H9 (cell line): ENCODE results near the gene GPR37L1. TPM values are rescaled to one million over a fixed set of nuclear protein-coding genes. Genes with fewer than 3 reads are reported as not detected.

Experiments used
- DNase-seq: peaks from one replicate; pipeline ENCODE4 v3.0.0-alpha.2; 2017
- H2AFZ ChIP-seq: one replicate; pipeline ENCODE4 v1.6.1; 2013; ENCODE audit warnings: mild to moderate bottlenecking, low read length, control low read depth, moderate library complexity
- H2AK5ac ChIP-seq: 2 replicates; pipeline ENCODE4 v1.6.1; 2013; ENCODE audit warnings: low read length, control low read depth, mixed read lengths; ENCODE audit not compliant: insufficient read length
- H2BK120ac ChIP-seq: one replicate; pipeline ENCODE4 v1.6.1; 2013; ENCODE audit warnings: low read depth, mild to moderate bottlenecking, low read length, control low read depth, inconsistent platforms; ENCODE audit not compliant: poor library complexity, severe bottlenecking
- H2BK12ac ChIP-seq: 2 replicates; pipeline ENCODE4 v1.6.1; 2013; ENCODE audit warnings: low read length, control low read depth, mixed read lengths, low read depth; ENCODE audit not compliant: insufficient read length
- H2BK15ac ChIP-seq: 2 replicates; pipeline ENCODE4 v1.6.1; 2013; ENCODE audit warnings: low read depth, low read length, control low read depth
- H2BK20ac ChIP-seq: one replicate; pipeline ENCODE4 v1.6.1; 2013; ENCODE audit warnings: low read depth, mild to moderate bottlenecking, low read length, control low read depth, inconsistent platforms; ENCODE audit not compliant: poor library complexity, severe bottlenecking
- H2BK5ac ChIP-seq: 2 replicates; pipeline ENCODE4 v1.6.1; 2013; ENCODE audit warnings: low read length, control low read depth, mixed read lengths; ENCODE audit not compliant: insufficient read length
- H3K14ac ChIP-seq: 2 replicates; pipeline ENCODE4 v1.6.1; 2013; ENCODE audit warnings: low read length, control low read depth; ENCODE audit not compliant: insufficient read depth
- H3K18ac ChIP-seq: 2 replicates; pipeline ENCODE4 v1.6.1; 2013; ENCODE audit warnings: low read depth, mild to moderate bottlenecking, mixed read lengths, low read length, control low read depth; ENCODE audit not compliant: insufficient read length
- H3K23ac ChIP-seq: 2 replicates; pipeline ENCODE4 v1.6.1; 2013; ENCODE audit warnings: low read length, control low read depth, mixed read lengths, low read depth; ENCODE audit not compliant: insufficient read length
- H3K23me2 ChIP-seq: 2 replicates; pipeline ENCODE4 v1.6.1; 2013; ENCODE audit warnings: low read depth, mild to moderate bottlenecking, mixed read lengths, low read length, control low read depth; ENCODE audit not compliant: insufficient read length, poor library complexity, severe bottlenecking
- H3K27ac ChIP-seq: 2 replicates; pipeline ENCODE4 v1.5.1; 2013; ENCODE audit warnings: low read length, control low read depth, mixed read lengths, low read depth; ENCODE audit not compliant: insufficient read length
- H3K27me3 ChIP-seq: 2 replicates; pipeline ENCODE4 v1.6.1; 2013; ENCODE audit warnings: low read length, control low read depth, inconsistent platforms; ENCODE audit not compliant: insufficient read depth
- H3K4ac ChIP-seq: 2 replicates; pipeline ENCODE4 v1.6.1; 2013; ENCODE audit warnings: low read depth, mild to moderate bottlenecking, control low read depth, inconsistent platforms, low read length, moderate library complexity
- H3K4me1 ChIP-seq: 2 replicates; pipeline ENCODE4 v1.6.1; 2013; ENCODE audit warnings: low read length, control low read depth, inconsistent platforms; ENCODE audit not compliant: insufficient read depth
- H3K4me2 ChIP-seq: 2 replicates; pipeline ENCODE4 v1.6.1; 2013; ENCODE audit warnings: low read length, control low read depth, mixed read lengths; ENCODE audit not compliant: insufficient read length, insufficient read depth
- H3K56ac ChIP-seq: 2 replicates; pipeline ENCODE4 v1.6.1; 2013; ENCODE audit warnings: low read depth, mild to moderate bottlenecking, mixed read lengths, low read length, control low read depth; ENCODE audit not compliant: insufficient read length
- H3K79me1 ChIP-seq: 2 replicates; pipeline ENCODE4 v1.6.1; 2013; ENCODE audit warnings: low read depth, mild to moderate bottlenecking, moderate library complexity, low read length, control low read depth, inconsistent platforms; ENCODE audit not compliant: insufficient read depth, poor library complexity, severe bottlenecking
- H3K79me2 ChIP-seq: 2 replicates; pipeline ENCODE4 v1.6.1; 2013; ENCODE audit warnings: low read length, control low read depth, inconsistent platforms; ENCODE audit not compliant: insufficient read depth
- H3K9ac ChIP-seq: 2 replicates; pipeline ENCODE4 v1.6.1; 2013; ENCODE audit warnings: low read length, control low read depth, mixed read lengths; ENCODE audit not compliant: insufficient read length; ENCODE audit errors: extremely low read depth
- H3K9me3 ChIP-seq: one replicate; pipeline ENCODE4 v1.6.1; 2013; ENCODE audit warnings: low read depth, low read length, inconsistent platforms; ENCODE audit not compliant: control insufficient read depth
- H3T11ph ChIP-seq: one replicate; pipeline ENCODE4 v1.6.1; 2013; ENCODE audit warnings: mild to moderate bottlenecking, low read length, control low read depth, inconsistent platforms
- H4K20me1 ChIP-seq: one replicate; pipeline ENCODE4 v1.6.1; 2013; ENCODE audit not compliant: control insufficient read depth, insufficient read length, insufficient read depth
- H4K5ac ChIP-seq: 2 replicates; pipeline ENCODE4 v1.6.1; 2013; ENCODE audit warnings: low read depth, mild to moderate bottlenecking, mixed read lengths, low read length, control low read depth; ENCODE audit not compliant: insufficient read length
- H4K8ac ChIP-seq: replicated peaks from 2 replicates; pipeline ENCODE4 v1.6.1; 2013; ENCODE audit warnings: low read length, control low read depth, mixed read lengths, low read depth; ENCODE audit not compliant: insufficient read length
- H4K91ac ChIP-seq: 2 replicates; pipeline ENCODE4 v1.6.1; 2013; ENCODE audit warnings: low read depth, mild to moderate bottlenecking, moderate library complexity, mixed read lengths, low read length, control low read depth; ENCODE audit not compliant: insufficient read length
- H3K27ac Mint-ChIP-seq, 3 experiments: 2 replicates in 2 of 3; 3 replicates in 1 of 3; pipeline ENCODE4 v1.8.0; 2020 to 2021; ENCODE audit warnings: mixed read lengths in 3 of 3, mild to moderate bottlenecking in 1 of 3, moderate library complexity in 1 of 3
- H3K27me3 Mint-ChIP-seq: 2 replicates; pipeline ENCODE4 v1.8.0; 2021; ENCODE audit warnings: low read depth, mild to moderate bottlenecking, moderate library complexity, mixed read lengths
- H3K36me3 Mint-ChIP-seq, 3 experiments: 2 replicates in 2 of 3; 3 replicates in 1 of 3; pipeline ENCODE4 v1.8.0; 2020 to 2021; ENCODE audit warnings: low read depth in 3 of 3, mixed read lengths in 3 of 3; ENCODE audit not compliant: insufficient read depth in 1 of 3
- H3K4me1 Mint-ChIP-seq, 2 experiments: 2 replicates each; pipeline ENCODE4 v1.8.0; 2020; ENCODE audit warnings: mixed read lengths in 2 of 2
- H3K4me3 Mint-ChIP-seq, 2 experiments: 2 replicates in 1 of 2; 3 replicates in 1 of 2; pipeline ENCODE4 v1.8.0; 2020 to 2021; ENCODE audit warnings: mild to moderate bottlenecking in 2 of 2, mixed read lengths in 2 of 2, moderate library complexity in 1 of 2
- H3K9me3 Mint-ChIP-seq, 2 experiments: 2 replicates in 1 of 2; 3 replicates in 1 of 2; pipeline ENCODE4 v1.8.0; 2020; ENCODE audit warnings: mild to moderate bottlenecking in 2 of 2, mixed read lengths in 2 of 2, moderate library complexity in 1 of 2
- CTCF ChIP-seq: fragments of 200-600 bp; sonication (generic); conservative IDR thresholded peaks from 3 replicates; pipeline ENCODE4 v1.8.0; 2021; ENCODE audit warnings: antibody characterized with exemption, mild to moderate bottlenecking
- WGBS: extraction: QIAGEN DNeasy Blood & Tissue Kit; methylation state at CpG from one replicate; pipeline ENCODE4 v1.1.7; 2013; ENCODE audit warnings: missing lambda C conversion rate, low lambda C conversion rate, mixed read lengths; ENCODE audit not compliant: insufficient read length; ENCODE audit errors: extremely low coverage; 5-methylcytosine and 5-hydroxymethylcytosine counted together
- total RNA-seq: library from RNA; stranded (reverse); gene quantifications from 2 replicates; pipeline ENCODE4 v1.2.1, GENCODE V29; 2021

Gene GPR37L1
- total RNA-seq, 1 experiment from 2014 or later = 0.11 TPM

- peak; percentile 76 for DNase-seq
- no peak overlapping the region for H2AFZ ChIP-seq
- H3K9me3 ChIP-seq = no peaks in the 10 kb centered on the region
- H3K79me1 ChIP-seq = no peaks in the 10 kb centered on the region
- H3K56ac ChIP-seq = no peak overlapping the region
- H2BK12ac ChIP-seq = no peak overlapping the region
- H3K27ac ChIP-seq = no peak overlapping the region
- no peak overlapping the region for H3K4me3 Mint-ChIP-seq
- no peaks in the 10 kb centered on the region for H3K9me3 Mint-ChIP-seq
- WGBS = no CpG with 5 or more reads among the region's 15 CpGs
- no peak overlapping the region for H2BK5ac ChIP-seq
- H3K4me2 ChIP-seq = no peak overlapping the region
- H4K5ac ChIP-seq = no peak overlapping the region
- H3K27ac Mint-ChIP-seq = peak overlapping the region in 2 of 3 experiments; percentile 68 to 83; a peak in 2 of 7 replicates
- no peak overlapping the region for H2AK5ac ChIP-seq
- no peak overlapping the region for H2BK15ac ChIP-seq
- no peaks in the 10 kb centered on the region for H3K23me2 ChIP-seq
- no peak overlapping the region for H4K91ac ChIP-seq
- H2BK120ac ChIP-seq = no peak overlapping the region
- peaks cover 17 to 21% of the 10 kb centered on the region in 2 experiments for H3K4me1 Mint-ChIP-seq
- H4K8ac ChIP-seq = no peak overlapping the region
- H3K4ac ChIP-seq = no peak overlapping the region
- peak; percentile 91 for TF ChIP-seq CTCF
- H3K79me2 ChIP-seq = no peaks in the 10 kb centered on the region; the same call in 1 of the 2 replicates
- H3K23ac ChIP-seq = no peak overlapping the region
- H3K18ac ChIP-seq = no peak overlapping the region
- H2BK20ac ChIP-seq = no peak overlapping the region
- peaks cover 13 to 40% (median 34%) of the 10 kb centered on the region in 3 experiments; a peak in 6 of 7 replicates for H3K36me3 Mint-ChIP-seq
- no peaks in the 10 kb centered on the region for H3K27me3 Mint-ChIP-seq
- no peak overlapping the region for H3K9ac ChIP-seq
- no peak overlapping the region for H3K14ac ChIP-seq
- H3K4me1 ChIP-seq = no peaks in the 10 kb centered on the region
- no peak overlapping the region for H3T11ph ChIP-seq
- no peaks in the 10 kb centered on the region for H4K20me1 ChIP-seq
- H3K27me3 ChIP-seq = no peaks in the 10 kb centered on the region
Observed at GRCh38 chr1:202135221-202135721, 12.6 kb downstream of the GPR37L1 start.
